ENCODE results near the gene KRT40. TPM values are rescaled to one million over a fixed set of nuclear protein-coding genes. Genes with fewer than 3 reads are reported as not detected.
A peak's percentile ranks its signal among the peaks of the same experiment; 100 is the strongest.

The KRT40 gene
- total RNA-seq, 1 experiment from 2014 or later = not detected

GRCh38 chr17:40952661-40953060 lies 31.5 kb downstream of the KRT40 start:
- H3K36me3 Mint-ChIP-seq (ENCODE audit: insufficient read depth, unreplicated experiment) = peaks cover 6% of the 10 kb centered on the region
- Histone ChIP-seq H3K4me1 (peaks cover 82% of the 10 kb centered on the region), H3K9me3 (no peaks in the 10 kb centered on the region), H3K4me3 (ENCODE audit: low read depth, low read length) (no peak overlapping the region), H3K27me3 (replicated peaks; ENCODE audit: control insufficient read depth, insufficient read depth, low read length) (no peaks in the 10 kb centered on the region), H3K36me3 (ENCODE audit: control insufficient read depth, insufficient read depth, low read length) (no peaks in the 10 kb centered on the region)
- DNase-seq = no peak
- ChIA-PET POLR2A (no interaction called here), CTCF (interaction anchor here (1.0 kb wide), 1 partner anchor 35 kb away, joined by 5 read pairs; no protein-coding TSS in a partner anchor)
- no peaks in the 10 kb centered on the region for H3K27me3 Mint-ChIP-seq (ENCODE audit: insufficient read depth, unreplicated experiment)
- H3K27ac Mint-ChIP-seq (ENCODE audit: unreplicated experiment) = peak overlapping the region; percentile 44
- TF ChIP-seq CTCF (IDR thresholded peaks at IDR 0.05; ENCODE audit: insufficient read depth in 1 of 2, low read depth in 1 of 2, low read length in 1 of 2, severe bottlenecking in 1 of 2, unreplicated experiment in 1 of 2) = no peak
- H3K9me3 Mint-ChIP-seq (ENCODE audit: unreplicated experiment) = no peaks in the 10 kb centered on the region
- H3K4me3 Mint-ChIP-seq (ENCODE audit: unreplicated experiment) = no peak overlapping the region
- BruUV-seq (replicated peaks) = no TSS peak
- intact Hi-C loops (cut with micrococcal nuclease; ENCODE audit: unreplicated experiment) = no loop called here
- H3K4me1 Mint-ChIP-seq (ENCODE audit: low read depth, unreplicated experiment) = peaks cover 69% of the 10 kb centered on the region

- Histone ChIP-seq H3K27me3 (replicated peaks; ENCODE audit: control insufficient read depth, insufficient read depth, low read length) (no peaks in the 10 kb centered on the region), H3K9me3 (no peaks in the 10 kb centered on the region), H3K4me3 (ENCODE audit: low read depth, low read length) (no peak overlapping the region), H3K4me1 (peaks cover 77% of the 10 kb centered on the region), H3K36me3 (ENCODE audit: control insufficient read depth, insufficient read depth, low read length) (no peaks in the 10 kb centered on the region)
- Mint-ChIP-seq H3K4me3 (ENCODE audit: unreplicated experiment) (no peak overlapping the region), H3K36me3 (ENCODE audit: insufficient read depth, unreplicated experiment) (peaks cover 6% of the 10 kb centered on the region), H3K4me1 (ENCODE audit: low read depth, unreplicated experiment) (peaks cover 64% of the 10 kb centered on the region), H3K27me3 (ENCODE audit: insufficient read depth, unreplicated experiment) (no peaks in the 10 kb centered on the region), H3K9me3 (ENCODE audit: unreplicated experiment) (no peaks in the 10 kb centered on the region), H3K27ac (ENCODE audit: unreplicated experiment) (peak overlapping the region; percentile 44)
- ChIA-PET CTCF (no interaction called here), POLR2A (no interaction called here)
- no peak for TF ChIP-seq CTCF (IDR thresholded peaks at IDR 0.05; ENCODE audit: insufficient read depth in 1 of 2, low read depth in 1 of 2, low read length in 1 of 2, severe bottlenecking in 1 of 2, unreplicated experiment in 1 of 2)
- intact Hi-C loops (cut with micrococcal nuclease; ENCODE audit: unreplicated experiment) = no loop called here
- DNase-seq = no peak
- BruUV-seq (replicated peaks) = no TSS peak
Observed at GRCh38 chr17:40952154-40952553, 32.0 kb downstream of the KRT40 start.

GRCh38 chr17:40951011-40951622 lies 33.0 kb downstream of the KRT40 start:
- intact Hi-C loops (cut with micrococcal nuclease; ENCODE audit: unreplicated experiment) = no loop called here
- POLR2A ChIA-PET = no interaction called here
- Mint-ChIP-seq H3K9me3 (ENCODE audit: unreplicated experiment) (no peaks in the 10 kb centered on the region), H3K4me3 (ENCODE audit: unreplicated experiment) (no peak overlapping the region), H3K36me3 (ENCODE audit: insufficient read depth, unreplicated experiment) (no peaks in the 10 kb centered on the region), H3K27ac (ENCODE audit: unreplicated experiment) (no peak overlapping the region), H3K4me1 (ENCODE audit: low read depth, unreplicated experiment) (peaks cover 56% of the 10 kb centered on the region), H3K27me3 (ENCODE audit: insufficient read depth, unreplicated experiment) (no peaks in the 10 kb centered on the region)
- no peak for TF ChIP-seq CTCF (IDR thresholded peaks at IDR 0.05; ENCODE audit: insufficient read depth in 1 of 2, low read depth in 1 of 2, low read length in 1 of 2, severe bottlenecking in 1 of 2, unreplicated experiment in 1 of 2)
- CTCF ChIA-PET = no interaction called here
- BruUV-seq (replicated peaks) = no TSS peak
- DNase-seq = no peak
- H3K4me1 ChIP-seq = peaks cover 72% of the 10 kb centered on the region
- H3K27me3 ChIP-seq (replicated peaks; ENCODE audit: control insufficient read depth, insufficient read depth, low read length) = no peaks in the 10 kb centered on the region
- H3K9me3 ChIP-seq = no peaks in the 10 kb centered on the region
- no peak overlapping the region for H3K4me3 ChIP-seq (ENCODE audit: low read depth, low read length)
- H3K36me3 ChIP-seq (ENCODE audit: control insufficient read depth, insufficient read depth, low read length) = no peaks in the 10 kb centered on the region
